G401.6 (cell line): ENCODE data around the gene GPR87.

Experiments
- FAIRE-seq: peaks from 2 replicates; lab custom pipeline; 2012; peaks lifted over from hg19 to GRCh38; lab: Jason Lieb, UNC

GPR87 gene

DNA sequence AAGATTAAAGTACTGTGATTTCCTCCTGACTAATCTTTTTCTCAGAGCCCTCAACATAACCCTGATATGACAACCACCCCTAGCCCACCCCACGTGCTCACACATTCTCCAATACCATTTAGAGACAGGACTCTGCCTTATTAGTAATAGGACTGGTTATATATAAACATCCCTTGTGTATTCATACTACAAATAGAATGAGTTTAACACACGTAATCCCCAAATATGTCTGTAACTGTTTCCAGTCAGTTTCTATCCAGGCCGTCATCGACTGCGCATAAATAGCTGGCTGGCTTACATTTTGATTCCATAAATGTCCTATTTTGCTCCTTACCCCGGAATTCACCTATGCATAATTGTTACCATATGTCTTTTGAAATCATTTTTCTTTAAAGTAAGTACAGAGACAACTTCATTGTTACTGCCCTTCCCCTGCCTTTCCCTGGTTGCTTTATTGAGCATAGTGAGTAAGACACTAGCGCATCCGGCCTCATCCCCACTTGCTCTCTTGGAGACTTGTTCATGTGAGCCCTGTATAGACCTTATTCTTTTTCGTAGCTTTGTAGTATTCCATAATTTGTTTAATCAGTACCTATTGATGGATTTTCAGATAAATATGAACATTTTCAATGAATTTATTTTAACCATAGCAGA, 34.8 kb downstream of the GPR87 start:
- no peak for FAIRE-seq

DNA sequence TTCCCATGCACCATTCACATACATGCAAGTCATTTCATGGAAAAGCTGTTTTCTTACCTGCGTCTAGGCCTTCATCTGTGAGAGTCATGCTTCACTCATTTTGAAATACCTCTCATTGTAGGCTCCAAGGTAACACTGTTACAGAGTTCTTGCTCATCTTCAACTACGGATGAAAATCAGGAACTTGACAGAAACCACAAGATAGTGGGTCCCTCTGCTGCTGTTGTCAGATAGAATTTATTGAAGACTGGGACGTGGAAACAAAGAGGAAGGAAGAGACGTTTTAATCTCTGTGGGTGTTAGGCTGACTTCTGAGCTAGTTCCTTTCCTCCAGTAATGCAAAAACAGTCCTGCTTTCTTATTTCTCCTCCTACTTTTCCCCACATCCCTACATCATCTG, 38.4 kb downstream of the GPR87 start, which contains the start of gene P2RY14:
Gene P2RY14, minus strand, starts transcription at position 313 of the 400 bp plus-strand sequence. CDS start 64,226 bp downstream, outside the sequence.
- FAIRE-seq, result no peak

- no peak for FAIRE-seq
Measured at GRCh38 chr3:151276687-151277042, 40.0 kb downstream of the GPR87 start.

DNA sequence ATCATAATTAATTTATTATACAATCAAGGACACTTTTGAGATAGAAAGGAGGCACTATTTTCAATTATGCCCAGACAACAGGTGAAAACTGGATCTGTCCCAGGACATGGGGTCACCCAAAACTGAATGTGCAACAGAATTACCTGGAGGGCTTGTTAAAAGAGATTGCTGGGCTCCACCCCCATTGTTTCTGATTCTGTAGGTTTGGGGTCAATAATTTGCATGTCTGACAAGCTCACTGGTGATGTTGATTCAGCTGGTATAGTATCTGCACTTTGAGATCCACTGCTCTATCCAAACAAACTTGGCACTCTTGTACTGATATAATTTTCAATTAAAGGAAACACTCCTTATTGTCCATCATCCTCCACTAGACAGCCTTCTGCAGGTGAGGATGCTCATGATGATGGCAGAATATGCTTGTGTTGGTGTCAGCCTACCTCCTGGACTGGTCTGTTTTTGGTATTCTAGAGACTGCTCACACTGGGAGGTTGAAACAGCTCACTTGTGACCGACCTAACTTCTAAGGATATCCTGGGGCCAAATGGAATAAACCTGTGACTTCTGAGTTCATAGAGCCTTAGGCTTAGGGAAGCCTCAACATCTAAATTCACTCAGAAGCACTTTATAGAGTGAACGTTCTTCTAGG, 40.5 kb downstream of the GPR87 start:
- no peak for FAIRE-seq

GRCh38 chr3:151275091-151275490, 41.5 kb downstream of the GPR87 start:
- no peak for FAIRE-seq

GRCh38 chr3:151269631-151270030, 47.0 kb downstream of the GPR87 start:
- no peak for FAIRE-seq

DNA sequence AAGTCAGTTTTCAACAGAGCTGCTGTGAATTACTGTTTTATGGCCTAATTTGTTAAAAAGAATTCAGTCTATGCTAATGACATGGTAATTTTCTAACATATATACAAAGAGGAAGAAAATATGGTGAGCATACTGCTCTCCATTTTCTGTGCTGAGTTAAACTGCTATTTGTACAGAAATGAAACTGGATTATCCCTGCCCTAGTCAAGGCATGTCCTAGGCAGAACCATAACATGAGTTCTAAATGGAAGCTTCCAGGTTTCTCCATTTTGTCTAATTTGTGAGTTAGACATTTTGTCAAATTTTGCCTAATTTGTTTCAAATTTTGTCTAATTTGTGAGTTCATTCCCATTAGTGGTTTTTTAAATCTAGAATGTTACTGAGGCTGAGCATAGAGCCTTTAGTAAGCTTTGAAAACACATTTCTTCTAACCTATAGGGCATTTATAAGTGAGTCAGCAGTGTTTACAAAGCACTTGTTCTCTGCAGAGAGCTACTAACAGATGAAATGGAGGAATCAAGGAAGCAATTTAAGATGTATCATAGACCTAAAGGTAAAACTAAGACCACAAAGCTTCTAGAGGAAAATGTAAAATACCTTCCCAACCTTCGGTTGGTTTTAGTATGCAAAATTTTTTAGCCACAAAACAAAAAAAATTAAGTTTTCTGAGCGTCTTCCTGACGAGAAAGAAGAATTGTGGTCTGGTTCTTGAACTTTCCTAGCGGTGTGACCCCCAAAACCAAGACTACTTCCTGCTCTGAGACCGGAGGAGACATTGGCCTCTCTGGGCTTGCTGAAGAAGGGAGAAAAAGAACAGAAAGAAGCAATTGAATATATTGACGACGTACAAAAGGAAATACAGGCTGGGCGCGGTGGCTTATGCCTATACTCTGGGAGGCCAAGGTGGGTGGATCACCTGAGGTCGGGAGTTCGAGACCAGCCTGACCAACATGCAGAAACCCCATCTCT, 48.1 kb downstream of the GPR87 start:
- no peak for FAIRE-seq

DNA sequence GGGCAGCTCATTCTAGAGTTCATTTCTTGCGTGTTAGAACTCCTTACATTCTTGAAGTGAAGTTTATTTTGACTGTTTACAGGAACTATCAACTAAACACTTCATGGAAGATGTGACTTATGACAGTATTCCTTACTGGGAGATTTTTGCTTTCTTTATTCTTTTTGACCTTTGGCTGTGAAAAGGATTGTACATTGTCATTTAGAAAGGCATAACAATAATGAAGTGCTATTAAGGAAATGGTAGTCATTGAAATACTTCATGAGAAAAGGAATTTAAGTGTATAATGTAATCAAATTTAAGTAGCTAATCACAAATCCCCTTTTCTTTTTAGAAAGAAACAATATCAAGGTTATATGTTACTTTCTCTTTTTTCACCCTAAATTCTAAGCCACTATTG, 49.6 kb downstream of the GPR87 start:
- FAIRE-seq, result no peak

- FAIRE-seq, result no peak
Measured at GRCh38 chr3:151265866-151266265, 50.8 kb downstream of the GPR87 start.

DNA sequence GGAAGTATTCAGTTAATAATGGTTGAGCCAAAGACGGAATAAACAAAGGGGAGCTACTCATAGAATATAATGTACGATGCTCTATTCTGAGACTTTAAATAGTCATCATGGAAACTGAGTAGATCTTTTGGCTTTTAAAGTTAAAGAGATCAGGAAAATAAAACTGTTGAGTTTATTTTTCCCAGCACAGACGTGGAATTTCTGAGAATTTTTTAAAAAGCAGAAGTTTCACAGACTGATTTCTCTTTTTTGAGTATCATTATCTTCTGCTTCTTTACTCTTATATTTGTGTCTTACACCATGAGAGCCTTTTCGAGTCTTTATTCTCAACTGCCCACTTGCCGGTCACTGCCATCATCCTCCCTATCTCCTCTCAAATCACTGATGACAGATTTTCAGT, 51.5 kb downstream of the GPR87 start:
- FAIRE-seq, result no peak

DNA sequence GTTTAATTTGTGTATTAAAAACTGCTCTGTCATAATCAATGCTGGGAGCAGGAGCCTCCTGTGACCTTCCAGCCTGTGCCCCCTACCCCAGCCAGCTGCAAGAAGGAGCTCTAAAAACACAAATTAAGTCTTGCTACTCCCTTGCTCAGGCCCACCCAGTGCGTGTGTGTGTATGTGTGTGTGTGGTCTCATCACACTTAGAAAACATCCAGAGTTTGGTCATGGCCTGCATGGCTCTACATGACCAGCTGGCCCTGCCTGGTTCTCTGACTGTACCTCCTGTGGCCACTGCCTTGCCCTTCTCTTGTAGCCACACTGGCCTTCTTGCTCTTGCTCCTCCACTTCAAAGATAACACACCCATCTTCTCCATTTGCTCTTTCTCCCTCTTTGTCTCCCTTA, 52.0 kb downstream of the GPR87 start:
- no peak for FAIRE-seq

DNA sequence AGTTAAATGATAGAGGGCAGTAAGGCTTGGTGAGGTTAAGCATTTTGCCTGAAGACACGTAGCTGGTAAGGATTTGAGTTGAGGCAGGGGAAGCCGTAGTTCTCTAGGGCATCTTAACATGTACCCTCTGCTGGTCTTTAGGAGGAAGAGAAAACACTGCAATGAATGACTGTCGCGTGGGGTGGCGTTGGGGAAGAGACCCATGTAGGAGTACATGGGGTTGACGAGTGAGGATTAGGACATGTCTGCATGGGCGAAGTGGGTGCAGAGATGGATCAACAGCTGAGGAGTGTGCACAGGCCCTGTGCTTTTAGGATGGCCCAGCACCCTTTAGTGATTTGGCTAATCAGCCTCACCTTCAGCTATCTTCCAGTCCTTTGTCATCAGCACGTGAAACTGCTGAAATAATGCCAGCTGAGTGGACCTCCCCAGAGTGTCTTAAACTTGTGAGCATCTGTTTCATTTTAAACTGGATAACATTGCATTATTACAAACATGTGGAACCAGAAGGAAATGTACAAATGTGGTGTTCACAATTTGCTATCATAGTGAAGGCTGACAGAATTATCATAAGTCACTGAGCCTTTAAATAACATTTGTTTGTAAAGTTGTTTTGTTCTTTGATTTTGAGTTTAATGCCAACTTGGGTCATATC, 53.6 kb downstream of the GPR87 start:
- FAIRE-seq, result no peak

DNA sequence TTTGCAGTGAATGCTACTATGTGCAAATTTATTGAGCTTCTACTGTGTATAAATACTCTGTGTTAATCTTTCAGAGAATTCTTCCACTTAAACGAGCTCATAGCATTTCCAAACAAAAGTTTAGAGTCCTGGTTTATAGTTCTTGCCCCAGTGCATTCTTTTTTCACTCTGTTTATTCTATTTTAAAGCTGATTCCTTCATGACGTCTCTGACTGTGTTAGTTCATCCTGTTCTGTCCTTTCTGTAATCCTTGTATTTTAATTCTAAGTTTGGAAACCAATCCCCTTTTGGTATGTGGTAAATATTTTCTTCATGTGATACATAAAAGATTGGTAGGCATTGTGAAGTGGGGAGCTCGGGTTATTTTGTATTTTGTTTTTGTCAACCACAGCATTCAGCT, 57.0 kb downstream of the GPR87 start:
- FAIRE-seq, result no peak

- FAIRE-seq, result no peak
Measured at GRCh38 chr3:151256749-151257148, 59.9 kb downstream of the GPR87 start.

DNA sequence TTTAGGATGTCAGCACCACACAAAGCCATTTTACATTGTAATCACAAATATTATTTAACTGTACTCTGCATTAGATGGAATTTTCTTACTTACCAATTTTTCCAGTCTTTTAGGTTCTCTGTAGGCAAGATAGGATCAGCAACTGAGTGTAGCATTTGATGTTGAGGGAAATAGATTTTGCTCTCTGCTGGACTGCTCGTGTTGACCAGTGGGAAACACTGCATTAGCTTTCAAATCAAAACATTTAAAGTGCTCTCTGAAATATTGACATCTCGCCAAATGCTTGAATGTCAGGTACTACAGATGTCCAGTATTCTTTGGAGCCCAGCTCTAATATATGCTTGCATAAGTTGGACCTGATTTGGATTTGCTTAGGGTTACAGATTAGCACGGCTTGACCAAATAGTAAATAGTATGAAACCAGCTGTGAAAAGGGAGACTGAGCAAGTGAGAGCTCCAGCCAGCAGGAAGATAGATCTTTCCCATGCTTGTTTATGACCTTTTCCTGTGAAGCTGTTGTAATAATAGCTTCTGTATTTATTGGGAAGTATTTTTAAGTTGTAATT, 67.8 kb downstream of the GPR87 start:
- no peak for FAIRE-seq
